GM12801 (cell line): Measurements from ENCODE around the gene FCN2.

ENCODE experiments used
- CTCF ChIP-seq: IDR thresholded peaks from one replicate; pipeline ENCODE4 v1.5.1; 2011; ENCODE audit warnings: control low read depth; ENCODE audit not compliant: insufficient read length; ENCODE audit errors: extremely low read depth

FCN2 gene

GRCh38 chr9:134842321-134842720, 38.3 kb upstream of the FCN2 start:
- no peak for TF ChIP-seq CTCF

- TF ChIP-seq CTCF: no peak
Measured at GRCh38 chr9:134843740-134844139, 36.9 kb upstream of the FCN2 start.

- TF ChIP-seq CTCF: no peak
Measured at GRCh38 chr9:134844821-134845220, 35.8 kb upstream of the FCN2 start.

GRCh38 chr9:134846187-134846586, 34.4 kb upstream of the FCN2 start:
- TF ChIP-seq CTCF: no peak

- TF ChIP-seq CTCF: no peak
Measured at GRCh38 chr9:134846699-134847098, 33.9 kb upstream of the FCN2 start.

GRCh38 chr9:134847138-134847537, 33.5 kb upstream of the FCN2 start:
- TF ChIP-seq CTCF: no peak

GRCh38 chr9:134847752-134848432, 32.7 kb upstream of the FCN2 start:
- TF ChIP-seq CTCF: no peak
